GM18858 (cell line): ENCODE measurements around the gene CFAP97D2.
"Not testable (repeated sequence)": the region's sequence is repeated elsewhere in the genome, so short reads cannot be mapped to it uniquely, and the experiment has no call there.

ENCODE experiments used
- ATAC-seq: cut with Tn5 transposase; IDR thresholded peaks from one replicate; pipeline ENCODE4 v1.9.1; 2021; ENCODE audit not compliant: unreplicated experiment

The CFAP97D2 gene

DNA sequence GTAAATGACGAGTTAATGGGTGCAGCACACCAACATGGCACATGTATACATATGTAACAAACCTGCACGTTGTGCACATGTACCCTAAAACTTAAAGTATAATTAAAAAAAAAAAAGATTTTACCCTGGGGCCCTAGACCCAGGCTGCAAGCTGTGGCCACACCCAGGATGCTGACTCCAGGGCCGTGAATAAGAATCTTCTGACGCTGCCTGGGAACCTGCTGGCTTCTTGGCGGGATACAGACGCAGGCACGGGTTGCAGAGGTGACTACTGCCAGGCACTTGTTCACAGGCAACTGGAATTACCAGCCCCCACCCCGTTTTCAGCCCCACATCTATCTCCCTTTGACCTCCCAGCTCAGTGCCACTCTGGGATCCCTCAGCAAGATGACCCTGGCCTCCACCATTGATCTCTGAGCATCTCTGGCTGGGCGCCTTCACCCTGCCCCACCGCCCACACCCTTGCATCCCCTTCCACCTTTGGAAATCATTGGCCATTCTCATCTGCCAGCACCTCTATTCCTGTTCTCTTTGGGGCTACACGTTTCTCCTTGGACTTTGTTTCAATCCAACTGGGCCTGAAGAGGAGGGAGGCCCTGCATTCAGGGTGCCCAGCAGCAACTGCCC lies 21.1 kb upstream of the CFAP97D2 start:
- ATAC-seq, result no peak

DNA sequence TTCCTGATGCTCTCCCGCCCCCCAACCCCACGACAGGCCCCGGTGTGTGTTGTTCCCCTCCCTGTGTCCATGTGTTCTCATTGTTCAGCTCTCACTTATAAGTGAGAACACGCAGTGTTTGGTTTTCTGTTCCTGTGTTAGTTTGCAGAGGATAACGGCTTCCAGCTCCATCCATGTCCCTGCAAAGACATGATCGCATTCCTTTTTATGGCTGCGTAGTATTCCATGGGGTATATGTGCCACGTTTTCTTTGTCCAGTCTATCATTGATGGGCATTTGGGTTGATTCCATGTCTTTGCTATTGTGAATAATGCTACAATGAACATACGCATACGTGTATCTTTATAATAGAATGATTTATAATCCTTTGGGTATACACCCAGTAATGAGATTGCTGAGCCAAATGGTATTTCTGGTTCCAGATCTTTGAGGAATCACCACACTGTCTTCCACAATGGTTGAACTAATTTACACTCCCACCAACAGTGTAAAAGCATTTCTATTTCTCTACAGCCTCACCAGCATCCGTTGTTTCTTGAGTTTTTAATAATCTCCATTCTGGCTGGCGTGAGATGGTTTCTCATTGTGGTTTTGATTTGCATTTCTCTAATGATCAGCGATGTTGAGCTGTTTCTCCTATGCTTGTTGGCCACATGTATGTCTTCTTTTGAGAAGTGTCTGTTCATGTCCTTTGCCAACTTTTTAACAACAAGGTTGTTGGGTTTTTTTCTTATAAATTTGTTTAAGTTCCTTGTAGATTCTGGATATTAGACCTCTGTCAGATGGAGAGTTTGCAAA lies 20.0 kb upstream of the CFAP97D2 start:
- not testable (repeated sequence) for ATAC-seq

DNA sequence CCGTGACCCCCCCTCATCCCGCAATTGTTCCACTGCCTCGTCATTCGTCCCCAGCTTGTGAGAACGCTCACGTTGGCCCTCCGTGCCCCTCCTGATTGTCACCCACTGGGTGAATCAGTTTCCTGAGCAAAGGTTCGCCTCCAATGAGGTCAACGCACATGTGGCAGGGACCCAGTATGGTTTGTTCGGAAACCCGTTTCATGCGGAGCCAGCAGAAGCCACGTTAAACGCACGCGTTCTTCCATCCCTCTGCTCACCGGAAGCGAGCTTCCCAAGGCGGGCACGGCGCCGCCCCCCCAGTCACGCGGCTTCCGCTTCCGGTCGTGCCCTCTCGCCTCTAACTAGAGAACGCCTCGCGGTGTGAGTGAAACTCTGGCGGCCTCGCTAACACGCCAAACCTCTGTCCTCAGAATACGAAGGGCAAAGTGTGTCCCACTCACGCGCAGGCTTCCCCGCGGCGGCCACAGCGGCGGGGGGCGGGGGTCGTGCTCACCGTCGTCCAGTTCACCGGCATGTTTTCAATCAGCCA lies 18.0 kb upstream of the CFAP97D2 start:
- no peak for ATAC-seq

DNA sequence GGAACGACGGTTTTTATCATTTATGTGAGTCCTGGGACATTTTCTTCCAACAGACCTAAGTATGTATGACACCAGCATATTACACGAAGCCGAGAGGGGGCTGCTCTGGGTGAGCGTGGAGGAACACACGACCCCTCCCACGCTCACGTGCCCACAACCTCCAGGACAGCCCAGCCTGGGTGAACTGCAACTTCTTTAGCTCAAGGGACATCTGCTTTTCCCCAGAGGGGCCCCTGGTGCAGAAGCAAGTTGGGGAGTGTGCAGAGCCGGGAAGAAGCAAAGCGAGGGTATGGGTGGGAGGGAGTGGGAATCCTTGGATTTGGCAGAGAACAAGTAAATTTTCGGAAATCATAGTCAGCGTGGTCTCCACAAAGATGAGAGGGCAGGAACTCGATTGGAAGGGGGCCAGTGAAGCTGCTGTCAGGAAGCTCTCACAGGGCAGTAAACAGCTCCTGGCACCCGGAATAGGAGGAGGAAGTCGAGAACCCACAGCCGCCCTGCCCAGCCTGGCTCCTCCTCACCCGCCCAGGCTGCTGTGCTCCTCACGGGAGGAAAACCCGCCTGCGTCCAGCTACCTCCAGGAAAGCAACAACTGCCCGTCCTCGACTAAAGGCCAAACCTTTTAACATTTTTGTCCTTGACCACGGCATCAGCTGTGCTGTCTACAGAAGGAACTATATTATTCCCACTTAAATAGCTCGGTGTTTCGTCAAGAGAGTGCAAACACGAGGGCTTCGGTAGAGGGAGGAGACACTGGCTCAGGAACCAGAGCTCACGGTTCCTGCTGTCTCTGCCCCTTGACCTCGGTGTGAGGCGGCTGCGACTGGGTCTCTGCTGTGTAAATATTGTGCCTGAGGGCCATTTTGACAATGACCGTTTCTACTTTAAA lies 17.2 kb upstream of the CFAP97D2 start:
- no peak for ATAC-seq

DNA sequence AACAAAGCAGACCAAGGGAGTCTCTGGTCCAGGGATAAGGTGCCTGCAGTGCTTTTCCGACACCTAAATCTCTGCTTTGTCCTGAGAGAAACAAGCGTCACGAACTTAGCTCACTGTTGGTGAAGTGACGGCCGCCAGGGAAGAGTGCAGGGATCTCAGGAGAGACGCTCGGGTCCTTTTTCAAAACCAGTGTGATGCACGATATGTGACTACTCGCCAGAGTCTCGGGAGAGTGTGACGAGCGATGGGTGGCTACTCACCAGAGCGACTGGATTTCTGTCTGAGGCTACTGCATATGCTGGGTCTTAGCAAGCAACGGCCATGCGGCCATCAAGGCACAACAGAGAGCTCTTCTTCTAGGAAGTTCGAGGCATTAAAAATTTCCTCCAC lies 16.5 kb upstream of the CFAP97D2 start:
- no peak for ATAC-seq

DNA sequence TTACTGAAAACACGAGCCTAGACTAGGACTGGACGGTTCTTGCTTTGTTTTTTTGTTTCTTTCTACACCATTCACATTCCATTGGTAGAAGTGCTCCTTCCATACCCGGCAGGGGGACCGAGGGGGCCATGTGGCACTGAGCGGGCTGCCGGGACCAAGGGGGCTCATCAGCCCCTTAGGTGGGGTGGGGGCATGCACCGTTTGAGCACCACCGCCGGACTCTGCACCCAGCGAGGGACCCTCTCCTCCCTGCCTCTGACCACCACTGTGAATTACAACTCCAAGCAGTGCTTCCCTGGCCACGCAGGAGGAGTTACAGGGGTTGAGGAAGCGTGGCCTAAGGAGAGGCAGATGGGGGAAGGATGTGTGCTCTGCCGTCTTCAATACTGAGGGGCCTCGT lies 15.0 kb upstream of the CFAP97D2 start:
- no peak for ATAC-seq

DNA sequence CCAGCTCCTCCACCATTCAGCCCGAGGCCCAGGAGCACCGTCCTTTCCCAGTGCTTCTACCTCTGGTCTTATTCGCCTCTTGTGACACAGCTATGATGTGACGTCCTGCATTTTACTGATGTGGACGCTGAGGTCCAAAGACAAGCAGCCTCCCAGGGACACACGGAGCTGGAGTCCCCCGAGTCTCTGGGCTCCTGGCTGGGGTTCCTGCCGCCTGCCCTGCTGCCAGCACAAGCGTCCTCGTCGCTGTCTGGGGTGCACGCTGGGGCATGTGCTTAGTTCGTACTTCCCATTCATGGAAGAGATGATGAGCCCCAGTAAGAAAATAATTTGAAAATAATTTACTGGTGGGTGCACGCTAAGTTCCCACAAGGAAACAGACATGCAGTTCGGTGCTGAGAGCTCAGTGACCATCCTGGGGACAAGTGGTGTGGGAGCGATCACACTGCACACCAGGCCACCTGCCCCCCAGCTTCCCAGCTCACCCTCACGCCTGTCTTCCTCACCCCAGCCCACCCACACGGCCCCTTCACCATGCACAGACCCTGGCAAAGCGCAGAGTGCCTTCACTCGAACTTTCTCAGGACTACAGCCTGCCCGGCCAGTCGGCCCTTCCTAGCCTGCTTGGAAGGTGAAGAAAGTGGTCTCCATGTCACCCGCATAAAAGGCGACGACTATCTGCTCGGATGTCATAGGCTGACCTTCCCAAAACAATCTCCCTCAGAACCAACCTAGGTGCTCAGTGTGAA lies 14.2 kb upstream of the CFAP97D2 start:
- ATAC-seq, result no peak

DNA sequence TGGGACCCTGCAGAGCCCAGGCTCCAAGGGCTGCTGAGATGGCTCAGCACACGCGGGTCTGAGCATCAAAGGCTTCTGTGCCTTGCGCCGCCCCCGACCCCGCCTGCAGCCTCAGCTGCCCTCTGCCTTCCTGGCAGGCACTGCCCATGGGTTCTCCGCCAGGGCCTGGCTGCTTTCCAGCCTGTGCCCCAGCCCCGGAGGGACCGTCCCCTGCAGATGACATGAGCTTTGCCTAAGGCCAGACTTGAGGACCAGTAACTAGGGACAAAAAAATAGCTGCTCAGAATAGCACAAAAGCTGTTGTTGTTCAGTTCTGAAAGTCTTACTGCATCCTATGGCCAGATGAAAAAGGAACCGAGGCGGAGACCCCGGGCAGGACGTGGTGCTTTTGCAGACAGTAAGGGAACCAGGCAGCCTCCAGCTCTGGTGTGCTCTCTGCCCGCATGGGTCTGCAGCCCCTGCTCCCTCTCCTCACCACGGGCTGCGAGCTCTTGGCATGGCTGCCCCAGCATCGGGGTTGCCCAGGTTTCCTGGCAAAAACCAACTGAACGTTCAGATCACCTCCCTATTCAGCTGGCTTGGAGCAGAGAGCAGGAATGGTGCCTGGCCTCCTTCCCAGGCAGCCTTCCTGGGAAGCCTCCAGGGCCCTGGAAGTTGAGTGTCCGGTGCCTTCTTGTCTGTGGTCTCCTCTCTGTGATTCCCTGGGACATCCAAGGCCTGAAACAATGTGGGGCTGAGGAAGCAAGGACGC lies 12.5 kb upstream of the CFAP97D2 start:
- no peak for ATAC-seq

DNA sequence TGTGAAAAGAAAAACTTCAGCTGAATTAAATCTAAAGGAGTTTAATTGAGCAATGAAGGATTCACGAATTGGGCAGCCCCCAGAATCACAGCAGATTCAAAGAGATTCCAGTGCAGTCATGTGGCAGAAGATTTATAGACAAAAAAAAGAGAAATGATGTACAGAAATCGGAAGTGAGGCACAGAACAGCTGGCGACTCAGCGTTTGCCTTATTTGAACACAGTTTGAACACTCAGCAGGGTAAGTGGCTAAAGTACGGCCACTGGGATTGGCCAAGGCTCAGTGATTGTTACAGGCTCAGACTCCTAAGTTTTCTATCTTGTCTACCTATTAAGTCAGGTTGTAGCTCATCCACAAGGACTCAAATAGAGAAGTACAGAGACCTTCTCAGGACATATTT lies 11.6 kb upstream of the CFAP97D2 start:
- ATAC-seq, result no peak

DNA sequence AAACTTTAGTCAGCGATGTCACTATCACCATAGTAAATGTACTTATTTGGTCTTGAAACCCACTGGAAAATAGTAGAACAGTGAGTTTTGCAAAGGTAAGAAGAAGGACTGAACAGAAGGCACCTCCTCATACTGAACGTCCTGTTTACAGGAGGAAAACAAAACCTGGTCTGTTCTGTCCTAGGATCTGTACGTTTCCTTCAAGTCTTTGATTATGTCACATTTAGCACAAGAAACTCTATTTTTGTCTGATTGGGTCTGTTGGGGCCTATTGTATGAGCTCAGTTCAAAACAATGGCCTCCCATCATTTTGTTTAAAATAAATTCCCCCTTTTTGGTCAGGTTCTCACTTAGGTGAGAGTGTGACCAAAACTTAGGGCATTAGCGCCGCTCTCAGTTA lies 11.2 kb upstream of the CFAP97D2 start:
- no peak for ATAC-seq

DNA sequence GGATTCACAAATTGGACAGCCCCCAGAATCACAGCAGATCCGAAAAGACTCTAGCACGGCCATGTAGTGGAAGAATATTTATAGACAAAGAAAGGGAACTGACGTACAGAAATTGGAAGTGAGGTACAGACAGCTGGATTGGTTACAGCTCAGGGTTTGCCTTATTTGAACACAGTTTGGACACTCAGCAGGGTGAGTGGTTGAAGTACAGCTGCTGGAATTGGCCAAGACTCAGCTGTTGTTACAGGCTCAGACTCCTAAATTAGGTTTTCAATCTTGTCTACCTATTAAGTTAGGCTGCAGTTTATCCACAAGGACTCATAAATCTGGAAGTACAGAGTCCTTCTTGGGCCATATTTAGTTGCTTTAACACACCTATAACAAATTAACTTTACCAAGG lies 5.8 kb upstream of the CFAP97D2 start:
- no peak for ATAC-seq

DNA sequence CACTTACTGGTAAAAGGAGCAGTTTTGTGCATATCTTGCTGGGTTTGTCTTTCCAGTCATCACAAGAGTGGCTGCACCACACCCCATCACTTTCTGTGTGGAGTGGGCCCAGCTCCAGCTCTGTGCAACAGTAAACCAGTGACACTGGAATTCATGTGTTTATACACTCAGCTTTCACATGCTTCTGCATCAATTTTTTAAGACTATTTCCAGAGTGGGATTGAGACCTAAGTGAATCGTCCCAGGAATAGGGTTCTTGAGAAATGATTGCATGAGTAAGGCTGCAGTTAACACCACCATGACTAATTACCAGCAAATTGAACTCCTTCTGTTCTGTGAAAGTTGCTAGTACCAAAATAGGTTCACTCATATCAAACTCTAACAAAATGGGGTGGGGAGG lies 5.3 kb upstream of the CFAP97D2 start:
- ATAC-seq, result no peak

DNA sequence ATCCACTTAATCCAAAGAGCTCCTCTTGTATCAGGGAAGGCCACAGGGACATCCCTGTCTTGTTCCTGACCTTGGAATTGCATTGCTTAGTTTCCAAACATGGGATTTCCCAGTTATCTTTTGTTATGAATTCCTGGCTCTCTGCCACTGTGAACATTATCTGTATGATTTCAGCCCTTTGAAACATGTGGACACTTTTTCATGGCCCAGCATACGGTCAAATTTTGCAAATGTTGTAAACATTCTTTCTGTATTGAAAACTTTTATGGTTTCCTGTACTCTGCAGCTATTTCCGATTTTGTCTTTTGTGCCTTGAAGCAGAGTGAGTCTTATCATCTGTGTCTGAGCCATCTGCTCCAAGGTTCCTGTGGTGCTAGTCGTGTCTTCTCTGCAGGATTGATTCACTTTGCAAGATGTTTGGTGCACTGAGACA lies 4.5 kb upstream of the CFAP97D2 start:
- ATAC-seq, result no peak

DNA sequence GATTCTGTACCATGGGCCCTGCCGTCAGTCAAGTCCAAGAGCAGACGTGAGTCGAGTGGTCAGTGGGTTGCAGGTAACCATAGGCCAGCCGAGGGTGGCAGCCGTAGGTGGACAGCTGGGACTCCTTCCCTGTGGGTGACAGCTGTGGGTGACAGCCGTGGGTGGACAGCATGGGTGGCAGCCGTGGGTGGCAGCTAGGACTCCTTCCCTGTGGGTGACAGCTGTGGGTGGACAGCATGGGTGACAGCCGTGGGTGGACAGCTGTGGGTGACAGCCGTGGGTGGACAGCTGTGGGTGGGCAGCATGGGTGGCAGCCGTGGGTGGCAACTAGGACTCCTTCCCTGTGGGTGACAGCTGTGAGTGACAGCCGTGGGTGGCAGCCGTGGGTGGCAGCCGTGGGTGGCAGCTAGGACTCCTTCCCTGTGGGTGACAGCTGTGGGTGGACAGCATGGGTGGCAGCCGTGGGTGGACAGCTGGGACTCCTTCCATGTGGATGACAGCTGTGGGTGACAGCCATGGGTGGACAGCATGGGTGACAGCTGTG lies 2.6 kb upstream of the CFAP97D2 start:
- ATAC-seq, result not testable (repeated sequence)

DNA sequence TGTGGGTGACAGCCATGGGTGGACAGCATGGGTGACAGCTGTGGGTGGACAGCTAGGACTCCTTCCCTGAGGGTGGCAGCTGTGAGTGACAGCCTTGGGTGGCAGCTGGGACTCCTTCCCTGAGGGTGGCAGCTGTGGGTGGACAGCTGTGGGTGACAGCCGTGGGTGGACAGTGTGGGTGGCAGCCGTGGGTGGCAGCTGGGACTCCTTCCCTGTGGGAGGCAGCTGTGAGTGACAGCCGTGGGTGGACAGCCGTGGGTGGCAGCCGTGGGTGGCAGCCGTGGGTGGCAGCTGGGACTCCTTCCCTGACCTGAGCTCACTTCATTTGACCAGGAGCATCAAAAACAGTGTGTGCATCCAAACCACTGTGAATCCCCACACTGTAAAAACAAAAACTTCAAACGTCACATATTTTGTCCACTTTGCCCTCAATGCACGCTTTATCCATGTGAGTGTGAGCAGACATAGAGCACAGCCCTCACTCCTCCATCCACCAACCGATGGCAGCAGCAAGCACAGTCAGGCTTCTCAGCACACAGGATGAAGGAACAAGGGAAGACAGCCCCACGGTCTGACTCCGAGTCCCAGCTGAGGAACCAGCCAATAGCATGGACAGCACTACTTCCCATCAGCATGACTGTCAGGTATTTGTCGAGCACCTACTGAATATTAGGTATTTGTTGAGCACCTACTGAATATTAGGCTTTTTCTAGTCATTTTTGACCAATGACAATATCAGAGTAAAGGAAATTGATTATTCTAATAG lies 1.6 kb upstream of the CFAP97D2 start:
- no peak for ATAC-seq

DNA sequence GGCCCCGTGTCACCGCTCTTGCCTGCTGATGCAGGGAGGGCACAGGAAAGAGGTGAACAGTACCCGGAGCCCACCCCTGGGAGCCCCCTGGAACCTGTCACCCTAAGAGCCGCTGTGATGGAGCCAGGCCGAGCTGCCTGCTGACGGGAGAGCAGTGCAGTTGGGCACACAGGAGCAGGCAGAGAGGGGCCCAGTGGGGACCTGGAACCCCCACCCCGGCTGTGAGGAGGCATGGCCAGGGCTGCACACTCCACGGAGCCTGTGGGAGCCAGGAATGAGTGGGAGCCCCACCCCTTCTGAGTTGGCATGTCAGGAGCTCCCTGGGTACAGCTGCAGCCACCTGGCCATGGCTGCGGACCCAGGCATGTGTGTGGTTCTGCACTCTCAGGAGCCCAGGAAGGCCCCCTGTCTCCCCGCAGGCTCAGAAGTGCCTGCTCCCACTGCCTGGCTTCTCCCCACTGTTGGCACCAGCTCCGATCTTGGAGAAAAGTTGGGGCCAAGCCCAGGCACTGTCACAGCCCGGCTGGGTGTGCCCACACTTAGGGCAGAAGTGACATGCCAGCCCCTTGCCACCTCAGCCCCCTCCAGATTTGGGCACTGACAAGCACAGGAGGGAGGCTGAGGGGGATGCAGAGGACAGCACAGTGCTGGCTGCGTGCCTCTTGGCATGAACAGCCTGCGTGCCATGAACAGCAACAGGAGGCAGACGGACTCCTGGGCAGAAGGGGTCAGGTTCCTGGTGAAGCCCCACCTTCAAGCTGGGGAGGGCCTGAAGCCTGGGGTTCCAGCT lies 6.3 kb downstream of the CFAP97D2 start:
- ATAC-seq, result no peak

DNA sequence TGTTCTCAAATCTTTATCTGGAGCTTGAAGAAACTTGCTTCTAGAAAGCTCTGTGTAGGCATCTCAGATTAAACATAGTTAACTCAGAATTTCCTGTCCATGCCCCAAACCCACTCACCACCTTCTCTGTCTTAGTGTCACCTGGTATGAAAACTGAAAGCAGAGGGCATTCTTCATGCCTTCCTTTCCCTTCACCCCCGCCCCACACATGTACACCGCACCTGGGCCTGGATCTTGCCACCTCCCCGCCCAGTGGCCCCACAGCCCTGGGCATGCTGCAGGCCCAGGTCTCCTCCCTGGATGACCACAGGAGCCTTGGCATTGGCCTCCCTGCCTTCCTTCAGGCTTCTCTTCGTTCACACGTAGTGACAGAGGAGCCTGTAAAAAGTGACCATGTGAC lies 15.8 kb downstream of the CFAP97D2 start:
- no peak for ATAC-seq

DNA sequence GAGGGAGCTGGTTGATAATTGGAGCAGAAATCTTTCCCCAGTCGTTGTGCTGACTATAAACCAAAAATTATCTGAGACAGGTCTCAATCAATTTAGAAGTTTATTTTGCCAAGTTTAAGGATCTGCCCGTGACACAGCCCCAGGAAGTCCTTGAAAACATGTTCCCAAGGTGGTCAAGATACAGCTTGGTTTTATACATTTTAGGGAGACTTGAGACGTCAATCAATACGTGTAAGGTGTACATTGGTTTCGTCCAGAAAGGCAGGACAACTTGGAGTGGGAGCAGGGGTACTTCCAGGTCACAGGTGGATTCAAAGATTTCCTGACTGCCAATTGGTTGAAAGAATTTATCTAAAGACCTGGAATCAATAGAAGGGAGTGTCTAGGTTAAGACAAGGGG lies 17.6 kb downstream of the CFAP97D2 start:
- ATAC-seq, result no peak
